Umbilical cord (tissue), 1 donor: ENCODE measurements around the gene MCUR1. TPM values are rescaled to one million over a fixed set of nuclear protein-coding genes. Genes with fewer than 3 reads are reported as not detected.

Experiments used
- total RNA-seq: library from RNA; depleted of rRNA; stranded (reverse); fragments of >200 nt; gene quantifications from one replicate; pipeline ENCODE4 v1.2.3, GENCODE V29; 2014; ENCODE audit warnings: low replicate concordance; ENCODE audit not compliant: insufficient read depth

Gene MCUR1
- total RNA-seq, 1 donor from 2014 or later = 10.1 TPM

Other genes with a start within 250 kb of the MCUR1 start
- gene SIRT5, start 240.0 kb downstream of the MCUR1 start, total RNA-seq = 21.2 TPM
- gene NOL7, start 199.2 kb downstream of the MCUR1 start, total RNA-seq = 46.5 TPM
- 40.7 TPM for gene RANBP9, start 102.7 kb downstream of the MCUR1 start, total RNA-seq
- gene RNF182, start 110.4 kb upstream of the MCUR1 start, total RNA-seq = 3.6 TPM